Muscle layer of colon (tissue), 2 donors: ENCODE measurements around the gene PAXIP1.

Experiments
- H3K27ac ChIP-seq: one replicate; pipeline ENCODE4 v1.7.0; 2013; ENCODE audit warnings: low read depth, mild to moderate bottlenecking, low read length, moderate library complexity
- H3K27me3 ChIP-seq, 2 donors: one replicate each; pipeline ENCODE4 v1.7.0; 2013; ENCODE audit warnings: low read length in 2 of 2, mild to moderate bottlenecking in 2 of 2; ENCODE audit not compliant: insufficient read depth in 2 of 2, control insufficient read depth in 1 of 2
- H3K36me3 ChIP-seq: one replicate; pipeline ENCODE4 v1.7.0; 2013; ENCODE audit warnings: mild to moderate bottlenecking, low read length; ENCODE audit not compliant: insufficient read depth
- H3K4me1 ChIP-seq: one replicate; pipeline ENCODE4 v1.7.0; 2013; ENCODE audit warnings: mild to moderate bottlenecking, low read length; ENCODE audit not compliant: insufficient read depth
- H3K4me3 ChIP-seq, 2 donors: one replicate each; pipeline ENCODE4 v1.7.0; 2013; ENCODE audit warnings: low read length in 2 of 2, low read depth in 1 of 2, mild to moderate bottlenecking in 1 of 2, moderate library complexity in 1 of 2
- H3K9ac ChIP-seq: one replicate; pipeline ENCODE4 v1.7.0; 2013; ENCODE audit warnings: low read length
- H3K9me3 ChIP-seq: one replicate; pipeline ENCODE4 v1.7.0; 2013; ENCODE audit warnings: mild to moderate bottlenecking, low read length
- donor health status: abdominal sarcoma.
- donor health status: Adenocarcinoma of cecum.

Gene PAXIP1

DNA sequence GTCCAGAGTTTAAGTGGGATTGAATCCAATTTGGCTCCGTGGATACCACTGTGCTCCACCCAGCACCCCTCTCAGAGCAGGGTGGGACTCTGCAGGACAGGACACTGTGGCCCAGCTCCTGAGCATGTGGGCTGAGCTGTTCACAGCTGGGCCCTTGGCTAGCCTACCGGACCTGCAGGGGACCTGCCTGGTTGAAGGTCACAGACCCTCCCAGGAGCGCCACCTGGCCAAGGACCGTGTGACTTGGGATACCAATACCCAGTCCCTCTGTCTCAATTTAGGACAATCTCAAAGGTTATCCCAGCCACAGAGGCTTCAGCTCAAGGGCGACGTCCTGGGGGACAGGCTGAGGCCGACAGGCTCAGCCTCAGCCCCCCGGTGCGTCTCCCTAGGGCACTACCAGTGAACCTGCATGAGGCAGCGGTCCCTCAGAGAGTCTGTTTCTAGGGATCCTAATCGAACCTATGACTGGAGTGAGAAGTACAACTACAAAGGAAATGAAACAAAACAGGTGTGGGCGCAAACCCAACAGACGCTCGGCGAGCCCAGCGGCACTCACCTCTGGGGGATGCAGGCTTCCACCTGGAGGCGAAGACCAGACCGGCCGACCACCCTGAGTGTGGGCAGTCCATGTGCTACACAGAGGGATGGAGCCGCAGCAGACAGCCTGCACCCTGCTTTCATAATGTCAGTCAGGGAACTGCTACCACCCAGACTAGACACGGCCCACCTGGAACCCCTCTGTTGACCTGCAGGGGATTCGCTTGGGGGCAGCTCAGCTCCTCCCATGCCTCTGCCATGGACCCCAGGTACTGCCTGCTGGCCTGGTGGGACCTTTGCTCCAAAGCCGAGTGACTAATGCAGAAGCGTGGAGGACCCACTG lies 103.7 kb downstream of the PAXIP1 start:
- H3K4me1 ChIP-seq = no peaks in the 10 kb centered on the region
- H3K4me3 ChIP-seq = no peak overlapping the region
- no peak overlapping the region for H3K27ac ChIP-seq
- no peaks in the 10 kb centered on the region for H3K9me3 ChIP-seq
- H3K9ac ChIP-seq = no peak overlapping the region
- H3K27me3 ChIP-seq = peaks cover 0 to 5% of the 10 kb centered on the region in 2 donors
- no peaks in the 10 kb centered on the region for H3K36me3 ChIP-seq

DNA sequence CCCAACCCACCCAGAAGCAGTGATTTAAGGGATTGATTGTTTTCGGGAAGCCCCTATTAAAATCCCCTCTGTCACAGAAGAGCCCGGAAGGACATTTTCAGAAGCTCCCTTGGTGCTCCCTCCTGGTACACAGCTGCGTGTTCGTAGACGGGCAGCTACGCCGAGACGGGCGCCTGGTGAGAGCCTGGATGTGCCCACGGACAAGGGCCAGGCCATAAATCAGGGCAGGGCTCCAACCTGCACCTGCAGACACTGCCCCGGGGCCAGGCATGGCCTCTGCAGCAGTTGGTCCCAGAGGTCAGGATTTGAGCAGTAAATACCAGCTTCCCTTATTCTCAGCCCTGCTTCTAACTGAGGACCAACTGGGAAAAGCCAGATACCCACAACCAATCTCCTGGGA lies 106.8 kb downstream of the PAXIP1 start:
- H3K27me3 ChIP-seq = peaks cover 0 to 5% of the 10 kb centered on the region in 2 donors
- H3K9ac ChIP-seq = no peak overlapping the region
- no peak overlapping the region for H3K27ac ChIP-seq
- no peaks in the 10 kb centered on the region for H3K36me3 ChIP-seq
- no peaks in the 10 kb centered on the region for H3K4me1 ChIP-seq
- no peaks in the 10 kb centered on the region for H3K9me3 ChIP-seq
- H3K4me3 ChIP-seq = no peak overlapping the region
